Ramos (cell line): ENCODE data around the gene B4GALT5.

Experiments used
- in situ Hi-C: fragments of 300-500 bp; cut with MboI; formaldehyde crosslinking; loops from one replicate; pipeline ENCODE4 v1.14.3; 2022; ENCODE audit warnings: low sequenced_read_pairs; ENCODE audit not compliant: unreplicated experiment

Gene B4GALT5

GRCh38 chr20:49664612-49665313 lies 48.9 kb downstream of the B4GALT5 start:
- in situ Hi-C loops: no loop called here

- in situ Hi-C loops: no loop called here
Measured at GRCh38 chr20:49663112-49663511, 50.6 kb downstream of the B4GALT5 start.

GRCh38 chr20:49661560-49662329 lies 51.9 kb downstream of the B4GALT5 start:
- in situ Hi-C loops: no loop called here

DNA sequence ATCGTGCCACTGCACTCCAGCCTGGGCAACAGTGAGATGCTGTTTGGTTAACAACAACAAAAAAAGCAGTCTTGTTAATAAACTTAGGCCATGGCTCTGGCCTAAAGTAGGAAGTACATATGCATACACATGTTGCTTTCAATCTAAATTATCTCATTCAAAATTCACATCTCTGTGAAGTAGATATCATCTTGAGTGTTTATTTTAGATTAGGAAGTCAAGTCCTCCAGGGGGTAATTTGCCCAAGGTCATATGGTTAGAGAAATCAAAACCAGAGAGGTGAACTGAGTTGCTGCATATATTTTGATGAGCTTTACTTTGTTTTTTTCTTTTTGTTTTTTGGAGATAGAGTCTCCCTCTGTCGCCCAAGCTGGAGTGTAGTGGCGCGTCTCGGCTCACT lies 52.8 kb downstream of the B4GALT5 start:
- in situ Hi-C loops: no loop called here

DNA sequence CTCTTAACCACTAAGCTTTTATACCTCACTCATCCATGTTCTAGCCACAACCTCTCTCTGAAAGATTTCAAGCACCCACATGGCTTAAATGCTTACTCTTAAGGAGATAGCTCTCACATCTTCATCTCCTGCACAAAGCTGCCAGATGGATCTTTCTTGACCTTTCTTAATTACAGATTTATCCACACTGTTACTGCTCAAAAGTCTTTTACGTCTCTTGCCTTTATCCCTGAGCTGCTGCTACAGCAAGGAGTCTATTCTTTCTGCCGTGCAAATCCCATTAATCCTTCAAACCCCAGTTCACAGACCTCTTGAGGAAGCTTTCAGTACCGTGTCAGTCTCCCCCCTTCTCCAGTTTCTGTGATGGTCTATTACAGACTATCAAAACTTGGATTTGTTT lies 54.6 kb downstream of the B4GALT5 start:
- in situ Hi-C loops: no loop called here

DNA sequence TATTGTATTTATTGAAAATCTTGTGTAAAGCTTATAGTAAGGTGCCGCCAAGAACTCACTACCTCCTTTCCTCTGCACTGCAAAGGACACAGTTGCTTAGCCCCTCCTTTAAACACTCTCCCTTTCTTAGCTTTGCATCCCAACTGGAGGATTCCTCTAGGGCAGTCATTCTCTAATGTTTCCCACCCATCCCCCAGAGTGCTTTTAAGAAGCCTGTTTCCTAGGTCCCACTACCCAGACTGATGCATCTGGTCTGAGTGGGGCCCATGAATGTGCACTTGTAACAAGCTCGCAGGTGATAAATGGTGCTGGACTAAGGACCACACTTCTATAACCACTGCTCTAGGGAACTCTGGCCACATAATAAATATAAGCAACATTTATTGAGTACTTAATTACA lies 55.2 kb downstream of the B4GALT5 start:
- in situ Hi-C loops: no loop called here

GRCh38 chr20:49657118-49657901 lies 56.4 kb downstream of the B4GALT5 start:
- in situ Hi-C loops: no loop called here

GRCh38 chr20:49656304-49656703 lies 57.4 kb downstream of the B4GALT5 start:
- in situ Hi-C loops: no loop called here

- in situ Hi-C loops: no loop called here
Measured at GRCh38 chr20:49653925-49654434, 59.7 kb downstream of the B4GALT5 start.

DNA sequence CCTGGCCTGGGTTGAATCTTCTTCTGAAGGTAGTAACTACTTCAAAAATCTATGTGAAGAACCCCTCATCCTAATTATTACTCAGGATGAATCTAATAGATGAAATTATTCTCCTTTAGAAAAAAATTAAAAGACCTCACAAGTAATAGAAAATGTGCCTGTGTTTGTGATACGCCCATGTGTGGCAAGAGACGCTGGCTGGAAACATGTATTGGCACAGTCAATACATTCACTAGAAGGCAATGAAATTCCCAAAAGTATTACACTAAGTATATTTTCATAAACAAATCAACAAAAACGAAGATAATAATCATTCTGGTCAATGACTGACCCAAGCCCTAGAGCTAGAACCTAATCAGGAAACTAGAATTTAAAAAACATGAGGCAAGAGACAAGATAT lies 64.0 kb downstream of the B4GALT5 start:
- in situ Hi-C loops: loop anchor here (25.0 kb wide), 1 partner anchor 1163 kb away; no protein-coding TSS in a partner anchor

GRCh38 chr20:49647550-49647949 lies 66.1 kb downstream of the B4GALT5 start:
- in situ Hi-C loops: loop anchor here (25.0 kb wide), 1 partner anchor 1165 kb away; no protein-coding TSS in a partner anchor

- in situ Hi-C loops: loop anchor here (25.0 kb wide), 1 partner anchor 1166 kb away; no protein-coding TSS in a partner anchor
Measured at GRCh38 chr20:49646528-49646927, 67.2 kb downstream of the B4GALT5 start.

GRCh38 chr20:49646126-49646525 lies 67.6 kb downstream of the B4GALT5 start:
- in situ Hi-C loops: loop anchor here (25.0 kb wide), 1 partner anchor 1166 kb away; no protein-coding TSS in a partner anchor

DNA sequence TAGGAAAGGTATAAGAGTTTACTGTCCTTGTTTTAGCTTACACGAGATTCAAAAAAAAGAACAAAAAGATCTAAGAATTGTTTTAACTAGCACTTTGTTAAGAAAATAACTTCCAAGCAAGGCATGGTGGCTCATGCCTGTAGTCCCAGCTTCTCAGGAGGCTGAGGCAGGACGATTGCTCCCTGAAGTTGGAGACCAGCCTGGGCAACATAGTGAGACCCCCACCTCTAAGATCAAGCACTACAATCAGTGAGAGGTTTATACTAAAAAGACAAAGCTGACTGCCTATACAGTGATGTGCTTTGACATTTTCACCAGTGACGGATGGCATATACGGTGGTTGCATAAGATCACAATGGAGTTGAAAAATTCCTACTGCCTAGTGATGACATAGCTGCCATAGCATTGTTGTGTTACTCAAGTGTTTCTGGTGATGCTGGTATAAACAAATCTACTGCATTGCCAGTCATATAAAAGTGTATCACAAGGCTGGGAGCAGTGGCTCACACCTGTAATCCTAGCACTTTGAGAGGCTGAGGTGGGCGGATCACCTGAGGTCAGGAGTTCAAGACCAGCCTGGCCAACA lies 68.6 kb downstream of the B4GALT5 start:
- in situ Hi-C loops: loop anchor here (25.0 kb wide), 1 partner anchor 1167 kb away; no protein-coding TSS in a partner anchor

DNA sequence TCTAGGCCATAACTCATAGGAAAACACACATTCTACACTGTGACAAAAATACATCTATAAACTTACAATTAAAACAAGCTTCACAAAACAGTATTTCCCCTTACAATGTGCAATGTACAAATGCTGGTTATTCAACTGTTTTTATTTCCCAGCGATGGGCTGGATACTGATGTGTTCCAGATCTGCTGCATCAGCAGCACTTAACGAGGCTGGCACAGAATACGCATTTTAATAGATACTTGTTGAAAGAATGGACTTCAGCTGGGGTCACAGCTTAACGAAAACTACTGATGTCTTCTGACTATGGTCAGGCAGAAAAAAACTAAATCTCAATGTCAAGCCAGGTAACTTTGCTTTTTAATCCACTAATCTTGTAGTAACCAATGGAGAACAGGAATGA lies 70.9 kb downstream of the B4GALT5 start:
- in situ Hi-C loops: loop anchor here (25.0 kb wide), 1 partner anchor 1169 kb away; no protein-coding TSS in a partner anchor

- in situ Hi-C loops: loop anchor here (25.0 kb wide), 1 partner anchor 1170 kb away; no protein-coding TSS in a partner anchor
Measured at GRCh38 chr20:49641683-49642656, 71.7 kb downstream of the B4GALT5 start.

DNA sequence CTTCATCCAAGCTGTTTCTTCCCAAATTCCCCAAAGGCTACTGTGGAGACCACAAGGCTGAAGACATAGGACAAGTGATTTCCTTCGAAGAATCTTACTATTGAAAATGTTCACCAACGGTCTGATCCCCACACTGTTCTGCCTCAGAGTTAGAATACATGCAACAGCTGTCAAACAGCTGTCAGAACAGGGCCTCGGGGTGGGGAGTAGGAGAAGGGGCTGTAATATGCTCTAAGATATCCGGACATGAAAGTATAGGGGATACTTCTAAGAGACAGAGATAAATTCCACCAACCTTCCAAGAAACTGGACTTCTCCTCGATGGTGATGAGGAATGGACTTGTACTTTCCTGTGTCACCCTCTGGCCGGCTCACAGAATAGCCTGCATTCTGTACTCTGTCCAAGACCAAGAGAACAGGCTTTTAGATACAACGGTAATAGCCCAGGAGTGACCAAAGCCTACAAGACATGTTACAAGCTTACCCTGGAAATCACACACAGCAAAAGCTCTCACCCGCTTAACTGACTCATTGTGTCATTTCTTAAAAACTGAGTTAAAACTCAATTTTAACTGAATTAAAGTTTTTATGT lies 76.5 kb downstream of the B4GALT5 start:
- in situ Hi-C loops: loop anchor here (25.0 kb wide), 1 partner anchor 1175 kb away; no protein-coding TSS in a partner anchor

GRCh38 chr20:49636447-49636846 lies 77.2 kb downstream of the B4GALT5 start:
- in situ Hi-C loops: loop anchor here (25.0 kb wide), 1 partner anchor 1176 kb away; no protein-coding TSS in a partner anchor
